Gastroesophageal sphincter (tissue), 4 donors: ENCODE results near the gene LRCOL1. TPM values are rescaled to one million over a fixed set of nuclear protein-coding genes. Genes with fewer than 3 reads are reported as not detected.

Experiments
- ATAC-seq: fragments of 150-250 bp; one replicate; pipeline ENCODE4 v1.9.1; 2016; ENCODE audit warnings: mild to moderate bottlenecking, moderate library complexity
- H3K27ac ChIP-seq, 4 donors: fragments of 200-600 bp; sonication (generic) in 3 of 4; 1 replicate in 3 of 4; 2 replicates in 1 of 4; pipeline ENCODE4 v1.5.1; 2016 to 2019
- H3K27me3 ChIP-seq: fragments of 200-600 bp; sonication (generic); one replicate; pipeline ENCODE4 v1.5.1; 2019
- H3K36me3 ChIP-seq, 2 donors: fragments of 200-600 bp; sonication (generic); one replicate each; pipeline ENCODE4 v1.5.1; 2019; ENCODE audit warnings: control low read depth in 1 of 2
- H3K4me1 ChIP-seq, 3 donors: fragments of 200-600 bp; sonication (generic); 1 replicate in 2 of 3; 2 replicates in 1 of 3; pipeline ENCODE4 v1.5.1; 2016 to 2019; ENCODE audit warnings: control low read depth in 2 of 3
- H3K4me3 ChIP-seq, 2 donors: fragments of 200-600 bp; sonication (generic); one replicate each; pipeline ENCODE4 v1.5.1; 2019; ENCODE audit warnings: mild to moderate bottlenecking in 1 of 2, moderate library complexity in 1 of 2
- H3K9me3 ChIP-seq, 3 donors: fragments of 200-600 bp; sonication (generic); one replicate each; pipeline ENCODE4 v1.5.1; 2017 to 2019; ENCODE audit warnings: control low read depth in 2 of 3
- EP300 ChIP-seq: sonication (generic); formaldehyde crosslinking; IDR thresholded peaks from one replicate; pipeline ENCODE4 v1.6.1; 2017; ENCODE audit warnings: antibody characterized with exemption, mild to moderate bottlenecking
- POLR2A ChIP-seq, 2 donors: fragments of 450-650 bp; IDR thresholded peaks; one replicate each; pipeline ENCODE4 v1.6.1; 2017; ENCODE audit warnings: antibody characterized with exemption in 2 of 2, mild to moderate bottlenecking in 2 of 2, moderate library complexity in 1 of 2
- POLR2AphosphoS5 ChIP-seq: sonication (generic); formaldehyde crosslinking; IDR thresholded peaks from one replicate; pipeline ENCODE4 v1.6.1; 2017; ENCODE audit warnings: antibody characterized with exemption
- WGBS, 2 donors: methylation state at CpG; one replicate each; pipeline ENCODE4 v1.1.5; 2018; ENCODE audit warnings: low coverage in 1 of 2; 5-methylcytosine and 5-hydroxymethylcytosine counted together
- total RNA-seq, 4 donors: library from RNA; depleted of rRNA; stranded (reverse); fragments of >200 nt; gene quantifications; one replicate each; pipeline ENCODE4 v1.1.0, GENCODE V29; 2016
- TF ChIP-seq, protein P1 (sequence below), 4 experiments: fragments of 200-600 bp in 2 of 4; fragments of 450-650 bp in 2 of 4; sonication (generic) in 1 of 4; IDR thresholded peaks; one replicate each; pipeline ENCODE4 v1.5.1; 2017 to 2019; ENCODE audit warnings: antibody characterized with exemption in 4 of 4, mild to moderate bottlenecking in 2 of 4, moderate library complexity in 2 of 4

The LRCOL1 gene
- total RNA-seq, 4 donors from 2014 or later = not detected

DNA sequence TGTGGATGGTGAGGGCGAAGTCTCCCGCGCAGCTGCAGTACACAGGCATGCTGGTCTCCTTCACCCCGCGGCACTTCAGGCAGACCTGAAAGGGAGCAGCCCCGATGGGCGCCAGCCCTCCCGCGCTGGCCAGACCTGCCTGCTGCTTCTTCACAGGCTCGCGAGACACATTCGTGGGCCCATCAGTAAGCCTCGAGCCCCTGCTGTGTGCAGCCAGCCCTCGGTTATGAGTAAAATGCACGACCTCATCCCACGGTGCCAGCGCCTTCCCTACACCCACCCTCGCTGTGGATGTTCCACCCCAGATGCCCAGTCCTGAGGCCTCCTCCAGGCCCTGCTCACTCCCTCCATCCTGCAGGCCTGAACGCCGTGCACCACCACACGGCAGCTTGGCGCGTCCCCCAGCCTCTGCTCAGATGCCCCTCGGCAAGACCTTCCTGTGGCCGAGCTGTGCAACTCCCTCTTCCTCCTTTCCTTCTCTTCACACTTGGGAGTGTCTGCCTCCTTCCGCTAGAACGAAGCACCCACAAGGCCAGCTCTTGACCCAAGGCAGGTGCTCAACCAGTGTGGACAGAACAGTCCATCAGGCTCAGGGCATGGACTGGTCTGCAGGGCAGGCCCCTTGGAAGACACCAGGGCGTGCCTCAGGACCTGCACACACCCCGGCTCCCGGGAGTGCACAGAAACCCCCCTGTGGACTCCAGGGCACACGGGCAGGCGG is 14.7 kb upstream of the LRCOL1 start:
- Histone ChIP-seq H3K36me3 (peaks cover 0 to 48% of the 10 kb centered on the region in 2 donors), H3K4me3 (no peak overlapping the region), H3K9me3 (no peaks in the 10 kb centered on the region), H3K27me3 (peaks cover 14% of the 10 kb centered on the region), H3K27ac (no peak overlapping the region), H3K4me1 (peaks cover 0 to 20% (median 9%) of the 10 kb centered on the region in 3 donors)
- TF ChIP-seq POLR2A (IDR thresholded peaks at IDR 0.05) (no peak), POLR2AphosphoS5 (no peak), EP300 (no peak)
- TF ChIP-seq, protein P1, sequence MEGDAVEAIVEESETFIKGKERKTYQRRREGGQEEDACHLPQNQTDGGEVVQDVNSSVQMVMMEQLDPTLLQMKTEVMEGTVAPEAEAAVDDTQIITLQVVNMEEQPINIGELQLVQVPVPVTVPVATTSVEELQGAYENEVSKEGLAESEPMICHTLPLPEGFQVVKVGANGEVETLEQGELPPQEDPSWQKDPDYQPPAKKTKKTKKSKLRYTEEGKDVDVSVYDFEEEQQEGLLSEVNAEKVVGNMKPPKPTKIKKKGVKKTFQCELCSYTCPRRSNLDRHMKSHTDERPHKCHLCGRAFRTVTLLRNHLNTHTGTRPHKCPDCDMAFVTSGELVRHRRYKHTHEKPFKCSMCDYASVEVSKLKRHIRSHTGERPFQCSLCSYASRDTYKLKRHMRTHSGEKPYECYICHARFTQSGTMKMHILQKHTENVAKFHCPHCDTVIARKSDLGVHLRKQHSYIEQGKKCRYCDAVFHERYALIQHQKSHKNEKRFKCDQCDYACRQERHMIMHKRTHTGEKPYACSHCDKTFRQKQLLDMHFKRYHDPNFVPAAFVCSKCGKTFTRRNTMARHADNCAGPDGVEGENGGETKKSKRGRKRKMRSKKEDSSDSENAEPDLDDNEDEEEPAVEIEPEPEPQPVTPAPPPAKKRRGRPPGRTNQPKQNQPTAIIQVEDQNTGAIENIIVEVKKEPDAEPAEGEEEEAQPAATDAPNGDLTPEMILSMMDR (IDR thresholded peaks at IDR 0.05) = no peak
- no peak for ATAC-seq
- 90 to 95% methylated on average over 10 to 12 of the region's 32 CpGs for WGBS, 2 donors

DNA sequence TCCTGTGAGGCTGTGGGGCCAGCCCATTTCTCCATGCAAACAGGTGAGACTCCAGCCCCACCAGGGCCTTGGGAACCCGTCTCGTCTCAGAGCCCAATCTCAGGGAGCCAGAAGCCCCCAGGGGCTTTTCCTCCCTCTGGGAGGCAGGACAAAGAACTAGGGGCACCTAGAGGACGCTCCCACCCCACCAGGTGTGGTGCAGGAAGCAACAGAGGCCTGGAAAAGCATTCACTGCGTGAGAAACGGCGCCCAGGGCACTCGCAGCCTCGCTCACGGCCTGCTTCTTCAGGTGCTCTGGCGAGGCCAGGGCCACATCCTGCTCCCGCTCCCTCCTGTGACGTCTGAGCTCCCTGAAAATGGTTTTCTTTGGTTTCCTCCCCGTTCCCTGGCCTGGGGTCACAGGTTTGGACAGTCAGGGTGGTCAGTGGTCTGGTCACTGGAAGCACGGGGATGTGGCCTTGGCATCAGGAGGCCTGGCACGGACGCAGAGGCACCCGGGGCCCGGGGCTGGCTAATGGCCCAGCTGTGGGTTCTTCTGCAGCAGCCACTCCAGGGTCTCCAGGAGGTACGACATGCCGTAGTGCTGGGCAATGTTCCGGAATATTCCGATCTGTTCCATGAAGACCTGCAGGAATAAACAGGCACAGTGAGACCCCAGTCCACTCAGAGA is 13.9 kb upstream of the LRCOL1 start:
- Histone ChIP-seq H3K27ac (no peak overlapping the region), H3K9me3 (no peaks in the 10 kb centered on the region), H3K4me1 (peaks cover 0 to 25% (median 9%) of the 10 kb centered on the region in 3 donors), H3K4me3 (no peak overlapping the region), H3K27me3 (peaks cover 21% of the 10 kb centered on the region), H3K36me3 (peaks cover 0 to 40% of the 10 kb centered on the region in 2 donors)
- no CpG with 5 or more reads among the region's 22 CpGs for WGBS, 2 donors
- TF ChIP-seq EP300 (no peak), POLR2A (IDR thresholded peaks at IDR 0.05) (no peak), POLR2AphosphoS5 (no peak)
- TF ChIP-seq, protein P1 (IDR thresholded peaks at IDR 0.05) = no peak
- ATAC-seq = no peak

- H3K27me3 ChIP-seq = peaks cover 32% of the 10 kb centered on the region
- peaks cover 0 to 35% of the 10 kb centered on the region in 2 donors for H3K36me3 ChIP-seq
- peak overlapping the region in 3 of 4 donors; percentile 51 to 69 (median 57) for H3K27ac ChIP-seq
- H3K4me1 ChIP-seq = peaks cover 0 to 34% (median 9%) of the 10 kb centered on the region in 3 donors
- WGBS, 2 donors = 40 to 67% methylated on average over 2 to 16 of the region's 25 CpGs
- no peaks in the 10 kb centered on the region for H3K9me3 ChIP-seq
- H3K4me3 ChIP-seq = no peak overlapping the region
- TF ChIP-seq EP300 (no peak), POLR2A (IDR thresholded peaks at IDR 0.05) (no peak), POLR2AphosphoS5 (no peak)
- TF ChIP-seq, protein P1 (IDR thresholded peaks at IDR 0.05) = no peak
- ATAC-seq = no peak
These were observed 12.9 kb upstream of the LRCOL1 start for GRCh38 chr12:132623072-132623869.

GRCh38 chr12:132622437-132623071 is 12.2 kb upstream of the LRCOL1 start:
- H3K27me3 ChIP-seq = peaks cover 39% of the 10 kb centered on the region
- peaks cover 0 to 42% (median 9%) of the 10 kb centered on the region in 3 donors for H3K4me1 ChIP-seq
- peaks cover 0 to 32% of the 10 kb centered on the region in 2 donors for H3K36me3 ChIP-seq
- WGBS, 2 donors = 0 to 4% methylated on average over 5 of the region's 11 CpGs
- H3K4me3 ChIP-seq = no peak overlapping the region
- TF ChIP-seq POLR2AphosphoS5 = peak; percentile 48
- TF ChIP-seq, protein P1 (IDR thresholded peaks at IDR 0.05) = no peak
- peak overlapping the region in 3 of 4 donors; percentile 51 to 69 (median 57) for H3K27ac ChIP-seq
- peak; percentile 70 for ATAC-seq
- peaks cover 0 to under 1% (median 0%) of the 10 kb centered on the region in 3 donors for H3K9me3 ChIP-seq
